Caki2 (cell line): ENCODE data around the gene LAMA4. TPM values are rescaled to one million over a fixed set of nuclear protein-coding genes. Genes with fewer than 3 reads are reported as not detected.

ENCODE experiments used
- DNase-seq: peaks from one replicate; pipeline ENCODE4 v3.0.0-alpha.2; 2015; ENCODE audit warnings: low read depth
- in situ Hi-C: cut with HindIII; loops from 2 replicates; pipeline ENCODE4 v1.10.0; 2016; ENCODE audit warnings: low sequenced_read_pairs, low pct_unique_long_range_greater_than_20kb, mixed read lengths
- total RNA-seq: library from RNA; depleted of rRNA; stranded (reverse); fragments of >200 nt; shearing (Covaris generic); gene quantifications from 2 replicates; pipeline ENCODE4 v1.2.3, GENCODE V29; 2014; ENCODE audit warnings: low replicate concordance

Gene LAMA4
- total RNA-seq, 1 experiment from 2014 or later: 12.4 TPM

DNA sequence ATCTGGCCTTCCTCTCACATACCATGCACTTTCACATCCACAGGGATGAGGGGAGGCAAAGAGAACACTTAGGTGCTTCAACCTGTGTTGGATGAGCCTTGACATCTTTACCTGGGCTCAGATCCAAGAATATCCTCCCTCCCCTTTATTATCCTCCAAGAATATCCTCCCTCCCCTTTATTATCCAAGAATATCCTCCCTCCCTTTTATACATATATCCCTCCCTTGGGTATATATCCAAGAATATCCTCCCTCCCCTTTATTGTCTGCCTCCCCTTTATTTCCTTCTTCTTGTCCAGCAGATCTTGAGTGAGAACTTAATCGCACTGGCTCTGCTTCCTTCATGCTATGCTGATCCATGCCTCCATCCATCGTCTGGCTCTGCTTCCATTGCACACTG, 30.3 kb downstream of the LAMA4 start:
- in situ Hi-C loops: no loop called here
- no peak for DNase-seq

DNA sequence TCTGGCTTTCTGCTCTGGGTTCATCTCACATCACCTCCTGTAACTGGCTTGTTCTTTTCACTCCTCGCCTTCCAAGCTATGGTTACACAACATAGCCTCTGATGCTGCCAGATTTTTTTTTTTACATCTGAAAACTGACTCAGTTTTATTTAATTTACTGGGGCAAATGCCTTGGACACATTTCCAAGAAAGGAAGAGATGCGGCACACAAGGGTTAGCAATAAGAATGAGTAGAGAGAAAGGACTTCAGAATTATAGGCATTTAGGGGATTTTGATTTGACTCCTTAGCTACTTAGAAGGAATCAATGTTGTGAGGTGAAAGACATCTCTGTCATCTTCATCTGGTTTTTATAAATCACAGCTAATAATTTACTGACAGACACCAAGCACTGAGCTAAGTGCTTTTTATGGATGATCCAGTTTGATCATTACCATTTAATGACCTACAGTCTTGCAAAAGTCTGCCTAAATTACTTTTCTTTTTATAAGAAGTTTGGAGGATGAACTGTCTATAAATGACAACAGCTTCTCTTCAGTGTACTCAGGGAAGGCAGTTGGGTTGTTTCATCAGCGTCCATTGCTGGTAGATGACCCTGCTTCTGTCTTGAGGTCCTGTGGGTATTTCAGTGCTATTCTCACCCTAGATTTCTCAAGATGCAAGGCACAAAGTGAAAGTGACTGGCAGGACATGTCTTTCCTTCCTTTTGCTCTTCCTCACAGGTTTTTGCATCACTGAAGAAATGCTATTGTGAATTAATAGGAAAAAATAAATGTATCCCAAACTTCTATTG, 31.1 kb downstream of the LAMA4 start:
- DNase-seq: no peak
- in situ Hi-C loops: no loop called here

DNA sequence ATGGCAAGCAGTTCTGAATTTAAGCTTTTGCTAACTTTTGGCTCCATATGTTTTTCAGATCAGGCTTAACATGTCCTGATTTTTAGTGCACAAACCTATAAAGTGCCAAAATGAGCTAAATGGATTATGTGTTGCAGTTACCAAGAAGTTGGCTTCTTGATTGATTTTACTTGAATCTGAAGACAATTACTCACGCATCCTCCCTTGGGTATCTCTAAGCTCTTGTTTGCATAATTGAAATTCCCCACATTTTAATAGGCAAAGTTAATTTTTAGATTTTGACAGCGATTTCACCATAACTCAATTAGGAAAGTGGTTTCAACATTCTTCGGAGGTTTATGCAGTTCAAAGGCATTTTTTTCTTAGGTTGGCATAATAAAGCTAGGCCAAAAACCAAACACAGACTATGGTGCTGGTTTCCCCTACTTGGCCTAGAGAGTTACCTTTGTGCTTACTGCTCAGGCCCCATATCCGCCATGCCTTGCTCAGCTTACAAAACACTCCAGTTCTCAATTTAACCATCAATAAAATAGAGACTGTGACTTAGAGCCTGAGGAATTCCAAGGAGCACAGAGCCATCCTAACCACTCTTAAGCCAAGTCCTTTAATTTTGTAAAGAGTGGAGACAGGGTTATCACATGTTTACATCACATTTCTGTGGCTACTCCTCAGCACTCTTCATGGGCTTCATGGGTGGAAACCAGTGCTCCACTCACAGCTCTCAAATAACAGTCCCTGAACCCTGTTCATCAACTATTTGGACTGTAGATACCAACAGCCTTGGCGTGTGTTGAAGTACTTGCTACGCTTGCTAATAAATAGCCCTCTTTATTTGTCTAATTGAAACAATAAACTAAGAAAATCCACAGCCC, 32.1 kb downstream of the LAMA4 start:
- in situ Hi-C loops: no loop called here
- no peak for DNase-seq

DNA sequence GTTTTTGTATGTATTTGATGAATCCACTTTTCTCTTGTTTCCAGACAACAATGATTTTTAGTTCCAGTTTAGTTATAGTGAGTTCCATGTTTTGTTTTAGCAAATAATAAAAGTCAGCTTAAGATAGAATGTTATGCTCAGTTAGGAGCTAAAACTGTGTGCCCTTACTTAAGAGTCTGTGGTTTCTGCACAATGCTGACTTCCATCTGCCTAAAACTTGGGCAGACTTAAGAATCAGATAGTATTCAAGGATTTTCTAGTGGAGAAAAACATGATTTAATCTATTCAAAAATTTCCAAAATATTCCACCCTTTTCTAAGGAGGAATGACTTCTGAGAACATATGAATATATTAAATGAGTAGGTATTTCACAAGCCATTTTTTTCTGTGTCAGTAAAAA, 32.8 kb downstream of the LAMA4 start:
- in situ Hi-C loops: no loop called here
- no peak for DNase-seq

DNA sequence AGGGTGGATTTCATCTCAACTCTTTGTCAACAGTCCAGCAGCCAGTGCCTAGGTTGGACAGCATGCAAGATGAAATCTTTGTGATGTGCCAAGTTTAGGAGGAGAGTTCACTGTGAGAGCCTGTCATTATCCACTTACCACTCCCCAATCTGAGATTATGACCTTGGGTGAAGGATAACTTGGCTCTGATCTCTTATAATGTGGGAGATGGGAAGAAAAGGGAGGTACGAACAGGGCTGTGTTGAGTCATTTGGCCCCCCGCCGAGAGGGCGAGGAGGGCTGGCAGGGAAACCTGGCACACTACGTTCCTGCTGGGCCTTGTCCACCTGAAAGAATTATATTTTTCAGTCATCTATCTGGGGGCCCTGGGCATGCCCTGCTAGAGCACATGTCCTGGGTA, 35.8 kb downstream of the LAMA4 start:
- in situ Hi-C loops: no loop called here
- DNase-seq: no peak

DNA sequence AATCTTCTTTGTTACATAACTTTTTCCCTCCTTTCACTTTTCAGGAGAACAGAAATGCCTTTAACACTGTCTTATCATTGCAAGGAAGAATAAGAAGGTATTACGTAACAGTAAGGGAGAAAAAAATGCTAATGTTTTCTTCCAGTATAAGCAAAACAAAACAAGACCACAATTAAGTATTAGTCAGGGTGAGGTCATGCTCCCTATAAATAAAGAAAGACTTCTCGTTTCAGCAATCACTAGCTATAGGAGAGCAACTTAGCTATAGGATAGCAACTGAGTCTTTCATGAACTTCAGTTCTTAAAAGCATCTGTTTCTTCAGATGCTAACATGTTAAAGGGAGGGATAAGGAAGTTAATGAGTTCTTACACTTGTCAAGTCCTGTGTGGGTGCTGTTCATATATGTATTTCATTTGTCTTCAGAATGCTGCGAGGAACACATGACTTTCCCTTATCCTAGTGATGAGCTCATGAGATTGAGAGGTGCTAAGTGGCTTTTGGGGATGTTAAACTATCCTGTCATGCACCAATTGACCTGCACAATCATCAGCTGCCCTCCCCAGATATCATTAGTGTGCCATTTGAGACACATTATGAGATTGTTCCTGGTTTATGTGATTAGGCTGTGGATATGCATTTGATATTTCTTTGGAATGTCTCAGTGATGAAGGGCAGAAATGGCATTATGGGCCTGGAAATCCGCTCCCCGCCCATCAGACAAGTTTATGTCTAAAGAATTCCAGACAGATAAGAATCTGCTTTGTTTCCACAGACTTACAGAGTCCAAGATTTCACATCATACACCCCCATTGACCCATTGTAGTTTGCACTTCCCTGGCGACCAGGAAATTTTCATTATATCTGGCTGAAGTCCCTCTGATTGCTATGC, 37.5 kb downstream of the LAMA4 start:
- in situ Hi-C loops: no loop called here
- DNase-seq: peak; percentile 80

DNA sequence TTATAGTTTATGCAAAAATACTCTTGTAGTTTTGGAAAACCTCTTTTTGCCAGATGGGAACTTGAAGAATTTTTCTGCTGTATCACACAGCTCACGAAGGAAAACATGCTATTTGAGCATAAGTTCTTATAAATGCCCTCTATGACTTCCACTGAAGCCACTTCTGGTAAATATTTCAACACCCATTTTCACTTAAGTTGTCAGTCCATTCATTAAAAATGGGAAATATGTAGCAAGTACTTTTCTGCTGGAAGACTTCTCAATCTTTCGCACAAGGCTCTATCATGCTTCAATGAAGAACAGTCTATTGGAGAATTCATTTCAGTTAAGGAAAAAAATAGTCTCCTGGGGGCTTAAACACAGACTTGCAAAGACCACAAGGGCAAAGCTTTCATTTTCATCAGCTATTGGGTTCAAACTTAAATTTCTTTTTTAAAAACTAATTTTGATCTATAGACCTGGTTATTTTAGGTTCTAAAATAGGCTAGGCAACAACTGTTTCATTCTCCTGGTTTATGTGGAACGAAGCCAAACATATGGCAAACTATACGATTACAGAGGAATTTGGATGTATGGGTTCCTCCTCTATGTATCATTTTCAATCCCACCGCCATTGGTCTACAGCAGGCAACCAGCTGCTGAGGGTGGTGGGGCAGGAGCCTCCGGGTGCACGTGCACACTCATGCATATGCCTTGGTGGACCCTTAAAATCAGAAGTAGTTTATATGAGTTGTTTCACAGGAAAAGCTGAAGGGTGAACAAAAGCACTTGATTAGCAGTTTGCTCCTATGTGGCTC, 38.7 kb downstream of the LAMA4 start:
- in situ Hi-C loops: no loop called here
- DNase-seq: no peak

DNA sequence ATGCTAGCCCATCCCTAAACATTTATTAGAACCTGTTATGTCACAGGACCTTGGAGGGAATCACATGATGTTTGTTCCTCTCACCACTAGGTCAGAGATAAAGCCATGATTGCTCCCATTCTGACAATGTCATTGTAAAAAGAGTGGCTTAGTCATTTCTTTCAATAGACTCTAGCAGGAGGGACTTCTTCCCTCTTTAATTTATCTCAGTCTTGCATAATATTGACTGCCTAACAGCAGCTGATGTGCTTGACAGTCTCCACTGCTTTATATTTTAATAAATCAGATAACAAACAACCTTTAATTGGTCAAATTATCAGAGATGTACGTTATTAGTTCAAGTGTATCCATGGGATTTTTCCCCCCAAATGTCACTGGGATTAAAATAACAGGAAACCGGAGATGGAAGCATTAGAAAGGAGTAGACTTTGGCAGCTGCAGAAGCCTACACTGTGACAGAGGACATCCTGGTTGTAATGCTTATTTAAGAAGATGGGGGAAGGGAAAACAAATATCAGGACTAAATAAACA, 39.6 kb downstream of the LAMA4 start:
- peak; percentile 62 for DNase-seq
- in situ Hi-C loops: no loop called here

DNA sequence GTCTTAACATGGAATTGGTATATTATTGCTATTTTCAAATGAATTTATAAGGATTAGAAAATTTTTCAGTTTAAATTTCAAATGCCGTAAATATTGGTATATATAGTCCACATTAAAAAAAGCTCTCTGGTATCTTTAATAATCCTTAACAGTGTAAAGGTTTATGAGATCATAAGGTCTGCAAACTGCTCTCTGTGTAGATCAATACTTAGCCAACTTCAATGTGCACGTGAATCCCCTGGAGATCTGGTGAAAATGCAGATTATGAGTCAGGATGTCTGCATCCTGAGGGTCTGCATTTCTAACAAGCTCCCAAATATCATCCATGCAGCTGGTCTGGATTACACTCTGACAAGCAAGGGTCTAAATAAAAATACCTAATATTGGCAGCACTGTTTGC, 43.5 kb downstream of the LAMA4 start:
- no peak for DNase-seq
- in situ Hi-C loops: no loop called here

DNA sequence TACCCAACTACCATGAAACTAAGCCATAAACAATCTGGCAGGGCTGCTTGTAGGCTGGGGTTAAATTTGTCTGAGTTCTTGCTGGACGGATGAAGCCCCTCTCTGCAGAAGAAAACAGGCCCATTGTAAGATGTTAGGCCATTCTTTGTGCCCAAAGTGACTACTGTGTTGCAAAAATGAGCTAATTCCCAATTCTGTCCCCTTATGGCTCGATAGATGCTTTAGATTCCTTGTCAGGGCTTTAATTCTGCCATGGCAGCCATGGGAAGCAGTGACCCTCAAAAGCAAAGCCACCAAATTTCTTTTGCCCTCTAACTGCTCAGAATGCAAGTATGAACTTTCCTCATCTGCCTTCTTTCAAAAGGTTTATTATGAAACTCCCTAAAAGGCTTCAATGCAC, 45.2 kb downstream of the LAMA4 start:
- no peak for DNase-seq
- in situ Hi-C loops: no loop called here

DNA sequence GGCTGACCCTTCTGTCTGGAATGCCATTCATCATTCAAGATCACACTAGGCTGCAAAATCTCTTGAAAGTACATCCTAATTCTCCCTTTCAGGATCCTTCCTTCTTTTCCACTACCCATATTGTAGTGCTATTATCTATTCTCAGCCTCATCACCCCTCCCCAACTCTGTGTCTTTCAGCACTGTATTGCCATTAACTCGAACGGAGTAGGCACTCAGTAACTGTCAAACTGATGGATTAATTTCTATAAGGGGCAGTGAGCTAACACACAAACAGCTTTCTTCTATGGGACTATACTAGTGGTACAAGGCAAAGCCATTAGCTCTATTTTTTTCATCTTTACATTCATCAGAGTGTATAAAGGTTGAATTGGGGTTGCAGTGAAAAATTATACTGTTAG, 46.6 kb downstream of the LAMA4 start:
- in situ Hi-C loops: no loop called here
- DNase-seq: no peak

DNA sequence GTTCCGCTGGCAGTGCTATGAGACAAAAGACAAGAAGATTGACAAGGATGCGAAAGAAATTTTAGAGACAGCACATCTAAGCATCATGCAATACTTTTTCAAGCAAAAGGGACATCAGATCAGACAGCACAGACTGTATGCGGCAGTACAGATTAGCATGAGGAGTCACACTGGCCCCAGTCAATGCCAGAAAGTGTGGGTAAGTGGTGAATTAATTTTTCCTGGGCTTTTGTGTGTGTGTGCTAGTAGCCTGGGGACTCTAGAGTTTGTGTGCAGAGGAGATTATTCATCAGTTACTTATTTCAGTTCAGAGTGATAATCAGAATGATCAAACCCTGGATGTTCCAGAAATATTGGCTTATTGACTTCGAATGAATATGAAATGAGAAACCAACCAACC, 47.2 kb downstream of the LAMA4 start:
- in situ Hi-C loops: no loop called here
- no peak for DNase-seq

DNA sequence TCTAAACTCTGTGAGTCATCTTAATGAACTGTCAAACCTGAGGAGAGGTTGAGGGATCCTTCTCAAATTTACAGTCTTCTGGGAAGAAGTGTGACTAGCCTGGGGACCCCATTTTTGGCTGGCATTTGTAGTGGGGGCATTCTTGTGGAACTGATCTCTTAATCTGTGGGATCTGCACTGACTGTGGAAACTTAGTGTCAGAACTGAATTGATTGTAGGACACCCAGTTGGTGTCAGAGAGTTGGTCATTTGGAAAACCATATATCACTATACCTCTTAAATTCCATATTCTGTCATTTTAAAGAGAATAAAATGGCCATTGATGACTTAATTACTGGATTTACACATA, 48.3 kb downstream of the LAMA4 start:
- DNase-seq: no peak
- in situ Hi-C loops: no loop called here

DNA sequence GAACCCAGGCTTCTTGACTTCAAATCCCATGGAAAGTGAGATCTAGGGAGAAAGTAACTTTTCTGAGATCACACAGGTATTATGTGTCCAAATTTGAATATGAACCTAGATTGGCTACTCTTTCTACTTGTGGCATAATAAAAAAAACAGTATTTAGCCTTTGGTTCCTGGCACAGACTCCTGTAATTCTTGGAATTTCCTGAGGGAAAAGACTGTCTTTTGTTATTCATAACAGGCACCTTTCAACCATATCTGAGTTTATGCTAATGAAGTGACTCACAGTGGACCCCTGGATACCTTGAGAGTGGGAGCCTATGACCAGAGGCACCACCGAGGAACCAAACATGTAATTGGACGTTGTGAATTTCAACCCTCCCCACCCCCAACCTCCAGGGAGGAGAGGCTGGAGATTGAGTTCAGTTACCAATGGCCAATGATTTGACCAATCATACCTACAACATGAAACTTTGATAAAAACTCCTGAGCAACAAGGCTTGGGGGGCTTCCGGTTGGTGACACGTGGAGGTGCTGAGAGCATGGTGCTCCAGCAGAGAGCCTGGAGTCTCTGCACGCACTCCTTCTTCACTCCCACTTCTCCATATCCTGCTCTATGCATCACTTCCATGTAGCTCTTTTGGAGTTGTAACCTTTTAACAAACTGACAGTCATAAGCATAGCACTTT, 48.8 kb downstream of the LAMA4 start:
- DNase-seq: peak; percentile 92

DNA sequence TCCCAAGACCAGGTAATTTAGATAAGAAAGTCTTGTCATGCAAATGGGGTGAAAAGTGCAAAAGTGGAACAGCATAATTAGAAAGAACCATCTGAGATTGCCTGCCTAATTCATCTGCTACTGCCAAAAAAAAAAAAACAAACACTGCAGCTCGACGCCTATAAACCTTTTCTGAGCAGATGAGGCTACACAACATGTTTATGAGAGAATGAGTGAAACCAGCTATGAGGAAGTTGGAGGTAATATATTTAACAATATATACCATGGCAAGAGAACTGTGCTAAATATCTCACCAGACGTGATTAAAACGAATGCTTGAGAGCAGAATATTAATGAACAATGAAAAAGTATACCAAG, 50.0 kb downstream of the LAMA4 start:
- in situ Hi-C loops: no loop called here
- DNase-seq: no peak

More for the DNA sequence above, 48.8 kb downstream of the LAMA4 start:
- in situ Hi-C loops: no loop called here

DNA sequence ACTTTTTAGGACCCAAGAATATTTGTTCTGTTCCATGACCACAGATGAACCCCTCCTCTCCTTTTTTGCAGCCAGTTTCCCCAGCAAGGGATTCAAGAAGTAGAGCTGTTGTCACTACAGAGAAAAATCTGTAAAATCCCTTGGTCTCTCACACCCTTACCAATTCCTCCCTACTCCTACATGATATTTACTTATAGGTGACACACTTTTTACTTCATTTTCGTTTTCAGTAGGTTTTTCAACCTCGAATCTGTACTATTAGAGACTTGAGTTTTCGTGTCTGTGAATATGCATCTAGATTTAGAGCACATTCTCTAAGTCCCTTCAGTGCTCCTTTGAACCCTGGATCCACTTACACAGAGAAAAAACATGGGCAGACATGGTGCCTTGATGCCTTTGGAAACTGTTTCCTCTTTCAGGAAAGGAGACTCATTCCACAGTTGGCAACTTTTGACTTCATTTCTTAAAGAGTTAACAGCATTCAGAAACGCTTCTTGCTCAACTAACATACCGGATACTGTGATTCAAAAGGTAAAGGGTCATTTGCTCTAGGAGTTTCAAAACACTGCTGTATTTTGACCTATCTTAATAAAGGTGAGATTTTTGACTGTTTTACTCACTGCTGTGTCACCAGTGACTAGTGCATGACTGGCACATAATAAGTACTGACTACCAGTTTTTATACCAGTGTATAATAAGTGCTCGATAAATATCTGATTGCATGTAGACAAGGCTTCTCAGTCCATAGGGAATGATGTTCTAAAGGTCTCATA, 50.6 kb downstream of the LAMA4 start:
- DNase-seq: peak; percentile 86
- in situ Hi-C loops: no loop called here
